ENCODE measurements around the gene FXYD3.
A peak's percentile ranks its signal among the peaks of the same experiment; 100 is the strongest.
"Not testable (repeated sequence)": the region's sequence is repeated elsewhere in the genome, so short reads cannot be mapped to it uniquely, and the experiment has no call there.

Gene FXYD3

GRCh38 chr19:35126624-35126959 lies 11.0 kb downstream of the FXYD3 start:
- DNase-seq, result no peak

GRCh38 chr19:35127871-35128270 lies 12.2 kb downstream of the FXYD3 start:
- DNase-seq, result no peak

- DNase-seq, result no peak
Measured at GRCh38 chr19:35128398-35129057, 12.9 kb downstream of the FXYD3 start.

GRCh38 chr19:35129724-35130274 lies 14.2 kb downstream of the FXYD3 start:
- not testable (repeated sequence) for DNase-seq

- DNase-seq, result no peak
Measured at GRCh38 chr19:35130761-35131720, 15.4 kb downstream of the FXYD3 start.

GRCh38 chr19:35132254-35132653 lies 16.6 kb downstream of the FXYD3 start:
- no peak for DNase-seq

GRCh38 chr19:35133826-35134225 lies 18.2 kb downstream of the FXYD3 start:
- DNase-seq, result no peak

GRCh38 chr19:35134601-35135242 lies 19.1 kb downstream of the FXYD3 start, which contains the start of gene LGI4:
TSS of gene LGI4 (minus strand) at chr19:35135059. CDS start at chr19:35134680, 379 bp downstream.
- DNase-seq, result no peak

GRCh38 chr19:35135389-35135909 lies 19.8 kb downstream of the FXYD3 start:
- DNase-seq, result peak; percentile 44

GRCh38 chr19:35136231-35136630 lies 20.6 kb downstream of the FXYD3 start:
- no peak for DNase-seq

- no peak for DNase-seq
Measured at GRCh38 chr19:35136977-35137702, 21.5 kb downstream of the FXYD3 start.

GRCh38 chr19:35138305-35138892 lies 22.8 kb downstream of the FXYD3 start, which contains the start of gene FXYD1:
TSS of gene FXYD1 (plus strand) at chr19:35138824. CDS start at chr19:35140080, 1,256 bp downstream.
- DNase-seq, result no peak

GRCh38 chr19:35140207-35140961 lies 24.8 kb downstream of the FXYD3 start:
- no peak for DNase-seq

- DNase-seq, result peak; percentile 93
Measured at GRCh38 chr19:35140962-35141836, 25.6 kb downstream of the FXYD3 start.

GRCh38 chr19:35141837-35142605 lies 26.4 kb downstream of the FXYD3 start:
- peak; percentile 30 for DNase-seq

- peak; percentile 69 for DNase-seq
Measured at GRCh38 chr19:35142606-35143230, 27.1 kb downstream of the FXYD3 start.

- no peak for DNase-seq
Measured at GRCh38 chr19:35143231-35143715, 27.6 kb downstream of the FXYD3 start, which contains the start of gene FXYD7. TSS of gene FXYD7 (plus strand) at chr19:35143255. CDS start at chr19:35143334, 79 bp downstream.

- no peak for DNase-seq
Measured at GRCh38 chr19:35143818-35144217, 28.2 kb downstream of the FXYD3 start.
